Kidney (tissue), 14 donors: ENCODE data around the gene LDLRAD3. TPM values are rescaled to one million over a fixed set of nuclear protein-coding genes. Genes with fewer than 3 reads are reported as not detected.
"Not testable (repeated sequence)": the region's sequence is repeated elsewhere in the genome, so short reads cannot be mapped to it uniquely, and the experiment has no call there.

ENCODE experiments used
- DNase-seq, 5 donors: peaks; one replicate each; pipeline ENCODE4 v3.0.0-alpha.2; 2013 to 2020
- FAIRE-seq: peaks from 2 replicates; lab custom pipeline; 2012; peaks lifted over from hg19 to GRCh38; lab: Jason Lieb, UNC
- H3K27ac ChIP-seq, 2 donors: one replicate each; pipeline ENCODE4 v1.7.0; 2013; ENCODE audit warnings: low read depth in 2 of 2, low read length in 2 of 2, inconsistent platforms in 1 of 2
- H3K27me3 ChIP-seq: one replicate; pipeline ENCODE4 v1.7.1; 2013; ENCODE audit warnings: low read length, inconsistent platforms; ENCODE audit not compliant: control insufficient read depth, insufficient read depth
- H3K36me3 ChIP-seq, 3 donors: one replicate each; pipeline versions ENCODE4 v1.7.0 to v1.7.1; 2013; ENCODE audit warnings: low read length in 3 of 3, control low read depth in 1 of 3, inconsistent platforms in 1 of 3; ENCODE audit not compliant: insufficient read depth in 3 of 3, control insufficient read depth in 2 of 3
- H3K4me1 ChIP-seq, 3 donors: one replicate each; pipeline versions ENCODE4 v1.7.0 to v1.7.1; 2013; ENCODE audit warnings: low read length in 3 of 3, inconsistent platforms in 1 of 3, low read depth in 1 of 3; ENCODE audit not compliant: control insufficient read depth in 2 of 3, insufficient read depth in 2 of 3
- H3K4me3 ChIP-seq, 3 donors: one replicate each; pipeline versions ENCODE4 v1.7.0 to v1.8.1; 2013; ENCODE audit warnings: low read length in 3 of 3, control low read depth in 1 of 3, inconsistent platforms in 1 of 3
- H3K9ac ChIP-seq, 3 donors: one replicate each; pipeline versions ENCODE4 v1.7.0 to v1.7.1; 2013; ENCODE audit warnings: low read length in 3 of 3, control low read depth in 1 of 3, inconsistent platforms in 1 of 3
- H3K9me3 ChIP-seq, 3 donors: one replicate each; pipeline versions ENCODE4 v1.7.0 to v1.7.1; 2013; ENCODE audit warnings: low read length in 3 of 3, control low read depth in 1 of 3, inconsistent platforms in 1 of 3; ENCODE audit not compliant: control insufficient read depth in 2 of 3, insufficient read depth in 1 of 3
- CTCF ChIP-seq: IDR thresholded peaks from 3 replicates; pipeline ENCODE4 v1.5.1; 2012; ENCODE audit warnings: mild to moderate bottlenecking, moderate library complexity, borderline replicate concordance; ENCODE audit not compliant: insufficient read depth; ENCODE audit errors: extremely low read depth
- intact Hi-C: fragments of 100-400 bp; cut with DNase I; formaldehyde crosslinking; loops from one replicate; pipeline ENCODE4 v1.11.1; 2022
- polyA plus RNA-seq: library from polyadenylated mRNA; stranded (reverse); fragments of 350-450 nt; fragmentation: Illumina TruSeq; extraction: RNeasy Lipid Tissue Mini Kit (QIAGEN cat#74804); gene quantifications from one replicate; pipeline ENCODE4 v1.2.3, GENCODE V29; 2014; ENCODE audit warnings: low read depth, low replicate concordance; ENCODE audit not compliant: insufficient read depth
- total RNA-seq: library from RNA; stranded (reverse); fragmentation: NEBNext Ultra II Directional; extraction: Animal tissue kit (Norgen Biotek cat#: 25700); gene quantifications from one replicate; pipeline ENCODE4 v1.2.1, GENCODE V29; 2021
- donor health status: control.
- donor health status: control.
- donor health status: control.
- donor health status: control.
- donor health status: control.
- donor health status: DM: yes; HTN: yes; CAD: no.
- donor health status: Normal renal cell carcinoma (clear cell type).

Gene LDLRAD3
- total and polyA plus RNA-seq, 2 donors from 2014 or later: 1.2 to 14.2 TPM

GRCh38 chr11:35911616-35912165, 32.2 kb upstream of the LDLRAD3 start:
- Histone ChIP-seq H3K9me3 (no peaks in the 10 kb centered on the region), H3K27ac (no peak overlapping the region), H3K4me3 (no peak overlapping the region), H3K9ac (no peak overlapping the region), H3K27me3 (no peaks in the 10 kb centered on the region), H3K4me1 (no peaks in the 10 kb centered on the region), H3K36me3 (no peaks in the 10 kb centered on the region)
- FAIRE-seq: no peak
- intact Hi-C loops: no loop called here
- DNase-seq: no peak
- TF ChIP-seq CTCF: no peak

- intact Hi-C loops, H3K36me3 ChIP-seq, H3K4me1 ChIP-seq, FAIRE-seq, H3K27ac ChIP-seq, DNase-seq, H3K27me3 ChIP-seq, H3K9me3 ChIP-seq, H3K9ac ChIP-seq, H3K4me3 ChIP-seq: not testable (repeated sequence)
Observed at GRCh38 chr11:35912436-35912835, 31.4 kb upstream of the LDLRAD3 start.

- Histone ChIP-seq H3K9me3 (no peaks in the 10 kb centered on the region), H3K4me3 (no peak overlapping the region), H3K27ac (no peak overlapping the region), H3K9ac (no peak overlapping the region), H3K27me3 (no peaks in the 10 kb centered on the region), H3K36me3 (no peaks in the 10 kb centered on the region), H3K4me1 (no peaks in the 10 kb centered on the region)
- intact Hi-C loops: no loop called here
- FAIRE-seq: no peak
- TF ChIP-seq CTCF: no peak
- DNase-seq: no peak
Observed at GRCh38 chr11:35912883-35913624, 30.8 kb upstream of the LDLRAD3 start.

GRCh38 chr11:35914816-35915215, 29.0 kb upstream of the LDLRAD3 start:
- no peak for TF ChIP-seq CTCF
- FAIRE-seq (no peak), DNase-seq (no peak)
- intact Hi-C loops: no loop called here
- no peak overlapping the region for H3K9ac ChIP-seq
- H3K4me3 ChIP-seq: no peak overlapping the region
- no peaks in the 10 kb centered on the region for H3K27me3 ChIP-seq
- H3K27ac ChIP-seq: no peak overlapping the region
- H3K9me3 ChIP-seq: no peaks in the 10 kb centered on the region
- H3K4me1 ChIP-seq: no peaks in the 10 kb centered on the region
- H3K36me3 ChIP-seq: no peaks in the 10 kb centered on the region
